Measurements from ENCODE around the gene KIF23. TPM values are rescaled to one million over a fixed set of nuclear protein-coding genes. Genes with fewer than 3 reads are reported as not detected.

KIF23 gene
- total RNA-seq, 1 experiment from 2014 or later = 74.2 TPM

DNA sequence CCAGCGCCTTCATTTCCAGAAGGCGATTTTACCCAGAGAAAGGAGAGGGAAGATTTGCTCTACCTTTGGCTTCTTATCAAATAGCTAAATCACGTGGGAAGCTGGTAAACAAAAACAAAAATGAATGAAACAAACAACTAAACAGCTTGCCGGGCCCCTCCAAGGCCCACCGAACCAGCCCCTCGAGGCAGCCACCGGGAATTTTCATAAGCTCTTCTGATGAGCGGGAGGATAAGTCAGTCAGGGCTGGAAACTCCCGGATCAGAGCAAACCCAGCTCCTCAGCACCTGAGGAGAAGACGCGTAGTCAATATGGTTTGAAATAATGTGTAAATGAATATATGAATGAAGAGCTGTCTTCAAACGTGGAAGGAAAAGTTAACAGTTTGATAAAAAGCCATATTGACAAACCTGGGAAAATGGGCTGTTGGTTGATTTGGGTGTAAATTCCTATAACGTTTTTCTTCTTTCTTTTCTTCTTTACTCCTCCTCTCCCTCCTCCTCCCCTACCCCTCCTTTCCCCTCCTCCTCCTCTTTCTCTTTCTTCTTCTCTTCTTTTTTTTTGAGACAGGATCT lies 49.1 kb downstream of the KIF23 start:
- H3K27ac Mint-ChIP-seq (ENCODE audit: unreplicated experiment) = peak overlapping the region; percentile 93
- Histone ChIP-seq H3K4me3 (ENCODE audit: low read depth, low read length) (peak overlapping the region; percentile 39), H3K27me3 (replicated peaks; ENCODE audit: control insufficient read depth, insufficient read depth, low read length) (no peaks in the 10 kb centered on the region), H3K36me3 (ENCODE audit: control insufficient read depth, insufficient read depth, low read length) (no peaks in the 10 kb centered on the region), H3K9me3 (no peaks in the 10 kb centered on the region), H3K4me1 (peaks cover 30% of the 10 kb centered on the region)
- H3K9me3 Mint-ChIP-seq (ENCODE audit: unreplicated experiment) = no peaks in the 10 kb centered on the region
- ChIA-PET POLR2A (interaction anchor here (0.6 to 2.2 kb wide), 8 partner anchors 10 to 1029 kb away, joined by 3 to 84 read pairs (median 4); partner anchors contain the start of genes GLCE, KIF23 and RPLP1), CTCF (interaction anchor here (0.7 to 1.8 kb wide), 12 partner anchors 9 to 634 kb away, joined by 3 to 28 read pairs (median 4); partner anchors contain the start of genes KIF23, RPLP1 and TLE3)
- H3K4me1 Mint-ChIP-seq (ENCODE audit: low read depth, unreplicated experiment) = peaks cover 22% of the 10 kb centered on the region
- peak overlapping the region; percentile 88 for H3K4me3 Mint-ChIP-seq (ENCODE audit: unreplicated experiment)
- DNase-seq = no peak
- H3K27me3 Mint-ChIP-seq (ENCODE audit: insufficient read depth, unreplicated experiment) = no peaks in the 10 kb centered on the region
- intact Hi-C loops (cut with micrococcal nuclease; ENCODE audit: unreplicated experiment) = no loop called here
- BruUV-seq (replicated peaks) = TSS peak; percentile 62
- TF ChIP-seq, protein P1, sequence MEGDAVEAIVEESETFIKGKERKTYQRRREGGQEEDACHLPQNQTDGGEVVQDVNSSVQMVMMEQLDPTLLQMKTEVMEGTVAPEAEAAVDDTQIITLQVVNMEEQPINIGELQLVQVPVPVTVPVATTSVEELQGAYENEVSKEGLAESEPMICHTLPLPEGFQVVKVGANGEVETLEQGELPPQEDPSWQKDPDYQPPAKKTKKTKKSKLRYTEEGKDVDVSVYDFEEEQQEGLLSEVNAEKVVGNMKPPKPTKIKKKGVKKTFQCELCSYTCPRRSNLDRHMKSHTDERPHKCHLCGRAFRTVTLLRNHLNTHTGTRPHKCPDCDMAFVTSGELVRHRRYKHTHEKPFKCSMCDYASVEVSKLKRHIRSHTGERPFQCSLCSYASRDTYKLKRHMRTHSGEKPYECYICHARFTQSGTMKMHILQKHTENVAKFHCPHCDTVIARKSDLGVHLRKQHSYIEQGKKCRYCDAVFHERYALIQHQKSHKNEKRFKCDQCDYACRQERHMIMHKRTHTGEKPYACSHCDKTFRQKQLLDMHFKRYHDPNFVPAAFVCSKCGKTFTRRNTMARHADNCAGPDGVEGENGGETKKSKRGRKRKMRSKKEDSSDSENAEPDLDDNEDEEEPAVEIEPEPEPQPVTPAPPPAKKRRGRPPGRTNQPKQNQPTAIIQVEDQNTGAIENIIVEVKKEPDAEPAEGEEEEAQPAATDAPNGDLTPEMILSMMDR (IDR thresholded peaks at IDR 0.05; ENCODE audit: insufficient read depth in 1 of 2, low read depth in 1 of 2, low read length in 1 of 2, severe bottlenecking in 1 of 2, unreplicated experiment in 1 of 2) = no peak
- peaks cover 9% of the 10 kb centered on the region for H3K36me3 Mint-ChIP-seq (ENCODE audit: insufficient read depth, unreplicated experiment)

DNA sequence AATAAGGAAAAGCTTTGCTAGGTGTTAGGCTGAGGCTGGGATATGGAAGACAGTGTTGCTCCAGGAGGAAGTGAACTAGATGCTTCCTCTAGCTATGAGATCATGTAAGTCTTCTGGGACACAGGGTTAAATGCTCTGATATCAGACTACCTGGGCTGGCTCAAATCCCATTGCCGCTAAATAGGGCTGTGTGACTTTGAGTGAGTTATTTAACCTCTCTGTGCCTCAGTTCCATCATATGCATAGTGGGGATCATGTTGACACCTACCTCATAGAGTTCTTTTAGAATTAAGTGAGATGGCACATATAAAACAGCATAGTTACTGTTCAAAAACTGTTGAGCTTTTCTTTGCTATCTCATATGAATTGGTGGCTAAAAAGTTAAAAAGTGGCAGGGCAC lies 51.1 kb downstream of the KIF23 start:
- ChIA-PET POLR2A (no interaction called here), CTCF (interaction anchor here (0.5 kb wide), 1 partner anchor 263 kb away, joined by 4 read pairs; no protein-coding TSS in a partner anchor)
- Mint-ChIP-seq H3K4me1 (ENCODE audit: low read depth, unreplicated experiment) (peaks cover 34% of the 10 kb centered on the region), H3K9me3 (ENCODE audit: unreplicated experiment) (no peaks in the 10 kb centered on the region), H3K27me3 (ENCODE audit: insufficient read depth, unreplicated experiment) (no peaks in the 10 kb centered on the region), H3K27ac (ENCODE audit: unreplicated experiment) (no peak overlapping the region), H3K4me3 (ENCODE audit: unreplicated experiment) (no peak overlapping the region), H3K36me3 (ENCODE audit: insufficient read depth, unreplicated experiment) (no peaks in the 10 kb centered on the region)
- Histone ChIP-seq H3K4me1 (peaks cover 47% of the 10 kb centered on the region), H3K36me3 (ENCODE audit: control insufficient read depth, insufficient read depth, low read length) (no peaks in the 10 kb centered on the region), H3K27me3 (replicated peaks; ENCODE audit: control insufficient read depth, insufficient read depth, low read length) (no peaks in the 10 kb centered on the region), H3K9me3 (no peaks in the 10 kb centered on the region), H3K4me3 (ENCODE audit: low read depth, low read length) (no peak overlapping the region)
- intact Hi-C loops (cut with micrococcal nuclease; ENCODE audit: unreplicated experiment) = loop anchor here (5.0 kb wide), 2 partner anchors 632 to 1237 kb away; partner anchors contain the start of gene TLE3
- no peak for DNase-seq
- no TSS peak for BruUV-seq (replicated peaks)
- TF ChIP-seq, protein P1 (IDR thresholded peaks at IDR 0.05; ENCODE audit: insufficient read depth in 1 of 2, low read depth in 1 of 2, low read length in 1 of 2, severe bottlenecking in 1 of 2, unreplicated experiment in 1 of 2) = no peak

DNA sequence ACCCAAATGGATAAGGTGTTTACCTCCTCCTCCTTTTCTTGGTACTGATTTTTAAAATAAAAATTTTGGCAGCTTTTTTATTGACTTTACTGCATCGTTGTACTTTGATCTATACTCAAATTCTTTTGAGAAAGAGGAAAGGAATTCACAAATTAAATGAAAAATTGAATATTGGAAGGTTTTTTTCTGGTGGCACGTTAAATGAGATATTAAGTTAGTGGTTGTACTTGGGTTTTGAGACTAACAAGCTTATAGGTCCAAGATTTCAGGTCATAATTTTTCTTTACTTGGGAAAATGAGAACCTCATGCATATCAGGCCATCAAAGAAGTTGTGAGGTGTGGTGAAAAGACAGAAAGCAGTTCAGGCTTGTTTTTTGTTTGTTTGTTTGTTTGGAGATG lies 52.6 kb downstream of the KIF23 start:
- H3K27me3 ChIP-seq (replicated peaks; ENCODE audit: control insufficient read depth, insufficient read depth, low read length) = no peaks in the 10 kb centered on the region
- BruUV-seq (replicated peaks) = no TSS peak
- no peaks in the 10 kb centered on the region for H3K27me3 Mint-ChIP-seq (ENCODE audit: insufficient read depth, unreplicated experiment)
- ChIA-PET POLR2A (interaction anchor here (1.0 to 1.8 kb wide), 2 partner anchors 13 to 673 kb away, joined by 3 to 10 read pairs; partner anchors contain the start of gene RPLP1), CTCF (interaction anchor here (1.8 kb wide), 1 partner anchor 125 kb away, joined by 5 read pairs; no protein-coding TSS in a partner anchor)
- no peak overlapping the region for H3K27ac Mint-ChIP-seq (ENCODE audit: unreplicated experiment)
- TF ChIP-seq, protein P1 (IDR thresholded peaks at IDR 0.05; ENCODE audit: insufficient read depth in 1 of 2, low read depth in 1 of 2, low read length in 1 of 2, severe bottlenecking in 1 of 2, unreplicated experiment in 1 of 2) = no peak
- DNase-seq = no peak
- no peaks in the 10 kb centered on the region for H3K9me3 Mint-ChIP-seq (ENCODE audit: unreplicated experiment)
- no peaks in the 10 kb centered on the region for H3K36me3 ChIP-seq (ENCODE audit: control insufficient read depth, insufficient read depth, low read length)
- no peaks in the 10 kb centered on the region for H3K36me3 Mint-ChIP-seq (ENCODE audit: insufficient read depth, unreplicated experiment)
- intact Hi-C loops (cut with micrococcal nuclease; ENCODE audit: unreplicated experiment) = loop anchor here (1.0 to 5.0 kb wide), 3 partner anchors 88 to 1236 kb away; partner anchors contain the start of gene TLE3
- no peak overlapping the region for H3K4me3 Mint-ChIP-seq (ENCODE audit: unreplicated experiment)
- peaks cover 47% of the 10 kb centered on the region for H3K4me1 ChIP-seq
- no peak overlapping the region for H3K4me3 ChIP-seq (ENCODE audit: low read depth, low read length)
- H3K9me3 ChIP-seq = no peaks in the 10 kb centered on the region
- H3K4me1 Mint-ChIP-seq (ENCODE audit: low read depth, unreplicated experiment) = peaks cover 32% of the 10 kb centered on the region

All from Caco-2 (cell line).